Skeletal muscle tissue (tissue), 4 donors: ENCODE results near the gene PXK. TPM values are rescaled to one million over a fixed set of nuclear protein-coding genes. Genes with fewer than 3 reads are reported as not detected.
"Not testable (repeated sequence)": the region's sequence is repeated elsewhere in the genome, so short reads cannot be mapped to it uniquely, and the experiment has no call there.

ENCODE experiments used
- H3K27ac ChIP-seq: one replicate; pipeline ENCODE4 v1.7.0; 2013; ENCODE audit warnings: mild to moderate bottlenecking, low read depth, low read length, inconsistent platforms
- H3K27me3 ChIP-seq, 3 donors: one replicate each; pipeline ENCODE4 v1.7.0; 2013; ENCODE audit warnings: low read length in 3 of 3; ENCODE audit not compliant: control insufficient read depth in 3 of 3, insufficient read depth in 3 of 3
- H3K36me3 ChIP-seq, 3 donors: one replicate each; pipeline ENCODE4 v1.7.0; 2013; ENCODE audit warnings: low read length in 3 of 3; ENCODE audit not compliant: control insufficient read depth in 3 of 3, insufficient read depth in 3 of 3
- H3K4me1 ChIP-seq, 3 donors: one replicate each; pipeline ENCODE4 v1.7.0; 2013; ENCODE audit warnings: low read length in 3 of 3, mild to moderate bottlenecking in 3 of 3; ENCODE audit not compliant: control insufficient read depth in 3 of 3, insufficient read depth in 3 of 3
- H3K4me3 ChIP-seq, 3 donors: one replicate each; pipeline ENCODE4 v1.7.0; 2013; ENCODE audit warnings: low read length in 3 of 3
- H3K9ac ChIP-seq, 3 donors: one replicate each; pipeline ENCODE4 v1.7.0; 2013; ENCODE audit warnings: low read length in 3 of 3, mild to moderate bottlenecking in 3 of 3, moderate library complexity in 2 of 3, low read depth in 1 of 3
- H3K9me3 ChIP-seq, 3 donors: one replicate each; pipeline ENCODE4 v1.7.0; 2013; ENCODE audit warnings: low read length in 3 of 3; ENCODE audit not compliant: control insufficient read depth in 3 of 3
- total RNA-seq: library from RNA; depleted of rRNA; stranded (reverse); fragments of >200 nt; gene quantifications from one replicate; pipeline ENCODE4 v1.2.3, GENCODE V29; 2014
- donor health status: Osteomylitis.

The PXK gene
- total RNA-seq, 1 donor from 2014 or later, result 16.2 TPM

- peaks cover 13 to 25% (median 20%) of the 10 kb centered on the region in 3 donors for H3K4me1 ChIP-seq
- H3K27me3 ChIP-seq, result no peaks in the 10 kb centered on the region
- H3K36me3 ChIP-seq, result peaks cover 0 to 3% (median 0%) of the 10 kb centered on the region in 3 donors
- no peak overlapping the region for H3K9ac ChIP-seq
- H3K27ac ChIP-seq, result no peak overlapping the region
- H3K4me3 ChIP-seq, result no peak overlapping the region
- no peaks in the 10 kb centered on the region for H3K9me3 ChIP-seq
Measured at GRCh38 chr3:58331593-58332152, 1.0 kb upstream of the PXK start.

- H3K4me1 ChIP-seq, result peaks cover 13 to 25% (median 20%) of the 10 kb centered on the region in 3 donors
- no peaks in the 10 kb centered on the region for H3K9me3 ChIP-seq
- peaks cover 0 to 3% (median 0%) of the 10 kb centered on the region in 3 donors for H3K36me3 ChIP-seq
- H3K9ac ChIP-seq, result peak overlapping the region; percentile 76 to 83 (median 80)
- H3K4me3 ChIP-seq, result peak overlapping the region; percentile 87 to 93 (median 89)
- H3K27ac ChIP-seq, result no peak overlapping the region
- no peaks in the 10 kb centered on the region for H3K27me3 ChIP-seq
Measured at GRCh38 chr3:58333206-58334012, 717 bp downstream of the PXK start.

DNA sequence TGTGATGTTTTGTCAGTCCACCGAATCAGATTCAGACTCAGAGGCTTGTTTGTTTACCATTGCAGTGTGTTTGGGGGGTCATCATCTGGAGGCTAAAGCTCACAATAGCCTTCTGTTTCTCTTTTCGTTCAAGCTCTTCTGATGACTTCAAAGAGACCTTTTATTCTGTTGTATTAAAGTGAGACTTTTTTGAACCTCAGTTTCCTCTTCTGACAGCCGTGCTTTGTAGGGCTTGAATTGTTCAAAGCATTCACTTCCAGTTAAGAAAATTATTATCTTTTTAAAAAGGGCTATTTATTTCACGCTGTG is 1.3 kb downstream of the PXK start:
- Histone ChIP-seq H3K9ac (peak overlapping the region; percentile 76 to 83 (median 80)), H3K36me3 (peaks cover 0 to 3% (median 0%) of the 10 kb centered on the region in 3 donors), H3K9me3 (no peaks in the 10 kb centered on the region), H3K27me3 (no peaks in the 10 kb centered on the region), H3K4me1 (peaks cover 13 to 25% (median 20%) of the 10 kb centered on the region in 3 donors), H3K4me3 (peak overlapping the region; percentile 87 to 93 (median 89)), H3K27ac (no peak overlapping the region)

DNA sequence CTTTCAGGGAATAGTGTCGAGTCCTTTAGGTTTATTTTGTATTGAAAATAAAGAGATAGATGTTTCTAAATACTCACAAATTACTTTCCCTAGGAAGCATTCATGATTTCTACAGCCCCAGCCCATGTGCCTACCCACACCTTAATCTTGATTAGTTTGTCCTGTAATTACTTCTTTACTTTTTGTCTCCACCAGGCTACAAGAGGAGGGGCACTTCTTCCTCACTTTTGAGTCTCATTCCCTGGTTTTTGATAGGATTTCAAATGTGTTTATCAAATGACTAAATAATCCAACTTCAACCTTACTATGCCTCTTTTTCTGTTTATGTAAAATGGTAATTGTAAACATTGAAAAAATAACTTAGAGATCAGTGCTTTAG is 1.8 kb downstream of the PXK start:
- peak overlapping the region in 1 of 3 donors; percentile 1 for H3K9ac ChIP-seq
- H3K4me1 ChIP-seq, result peaks cover 13 to 25% (median 20%) of the 10 kb centered on the region in 3 donors
- no peaks in the 10 kb centered on the region for H3K9me3 ChIP-seq
- H3K27me3 ChIP-seq, result no peaks in the 10 kb centered on the region
- H3K27ac ChIP-seq, result peak overlapping the region; percentile 30
- peaks cover 0 to 3% (median 0%) of the 10 kb centered on the region in 3 donors for H3K36me3 ChIP-seq
- H3K4me3 ChIP-seq, result no peak overlapping the region

DNA sequence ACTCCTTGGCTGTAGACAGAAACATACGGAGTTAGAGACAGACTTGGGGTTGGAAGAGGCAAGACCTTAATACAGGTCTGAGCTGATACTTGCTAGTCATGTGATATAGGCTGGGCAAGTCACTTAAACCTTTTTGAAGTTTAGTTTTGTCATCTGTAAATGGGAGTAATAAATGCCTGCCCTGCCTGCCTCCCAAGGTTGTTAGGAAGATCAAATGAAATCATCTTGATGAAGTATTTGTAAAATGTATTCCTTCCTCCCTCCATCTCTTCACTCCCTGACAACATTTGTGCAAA is 2.9 kb downstream of the PXK start:
- H3K36me3 ChIP-seq, result peaks cover 0 to 3% (median 0%) of the 10 kb centered on the region in 3 donors
- H3K4me1 ChIP-seq, result peaks cover 13 to 25% (median 20%) of the 10 kb centered on the region in 3 donors
- H3K9me3 ChIP-seq, result no peaks in the 10 kb centered on the region
- peak overlapping the region in 2 of 3 donors; percentile 1 to 40 for H3K9ac ChIP-seq
- H3K27ac ChIP-seq, result peak overlapping the region; percentile 6
- H3K27me3 ChIP-seq, result no peaks in the 10 kb centered on the region
- no peak overlapping the region for H3K4me3 ChIP-seq

- Histone ChIP-seq H3K36me3 (peaks cover 0 to 3% (median 0%) of the 10 kb centered on the region in 3 donors), H3K4me1 (peaks cover 13 to 25% (median 20%) of the 10 kb centered on the region in 3 donors), H3K9me3 (no peaks in the 10 kb centered on the region), H3K4me3 (no peak overlapping the region), H3K27me3 (no peaks in the 10 kb centered on the region), H3K9ac (no peak overlapping the region), H3K27ac (no peak overlapping the region)
Measured at GRCh38 chr3:58336135-58336882, 3.6 kb downstream of the PXK start.

- Histone ChIP-seq H3K27ac (no peak overlapping the region), H3K36me3 (peaks cover 0 to 3% (median 0%) of the 10 kb centered on the region in 3 donors), H3K9ac (no peak overlapping the region), H3K9me3 (no peaks in the 10 kb centered on the region), H3K4me3 (no peak overlapping the region), H3K4me1 (peaks cover 9 to 21% (median 20%) of the 10 kb centered on the region in 3 donors), H3K27me3 (no peaks in the 10 kb centered on the region)
Measured at GRCh38 chr3:58337190-58337589, 4.5 kb downstream of the PXK start.

- not testable (repeated sequence) for H3K9ac ChIP-seq, H3K36me3 ChIP-seq, H3K9me3 ChIP-seq, H3K27ac ChIP-seq, H3K27me3 ChIP-seq, H3K4me3 ChIP-seq
- peaks cover 5 to 17% (median 9%) of the 10 kb centered on the region in 3 donors for H3K4me1 ChIP-seq
Measured at GRCh38 chr3:58339146-58339545, 6.5 kb downstream of the PXK start.

DNA sequence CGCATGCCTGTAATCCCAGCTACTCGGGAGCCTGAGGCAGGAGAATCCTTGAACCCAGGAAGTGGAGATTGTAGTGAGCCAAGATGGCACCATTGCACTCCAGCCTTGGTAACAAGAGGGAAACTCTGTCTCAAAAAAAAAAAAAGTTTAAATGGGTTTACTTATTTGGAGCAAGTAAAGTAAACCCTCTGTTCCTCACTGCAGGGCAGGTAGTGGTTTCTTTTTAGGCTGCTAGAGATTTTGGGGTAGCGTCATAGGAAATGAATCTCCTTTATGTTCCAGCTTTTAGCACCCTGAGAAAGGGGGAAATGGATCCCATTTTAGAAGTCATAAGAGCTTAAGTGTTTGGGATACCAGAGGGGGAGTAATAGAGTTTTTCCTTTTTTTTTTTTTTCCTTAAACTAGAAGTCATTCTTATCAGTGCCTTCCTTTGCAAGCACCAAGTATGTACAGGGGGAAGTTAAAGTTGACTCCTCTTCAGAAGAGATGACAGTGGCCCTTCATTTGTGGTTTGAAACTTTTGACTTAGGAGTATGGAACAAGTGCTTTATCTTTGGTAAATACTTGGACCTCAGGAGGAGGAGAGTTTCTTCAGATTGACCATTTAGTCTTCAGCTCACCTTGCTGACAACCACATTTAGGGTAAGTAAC is 8.0 kb downstream of the PXK start:
- peaks cover 0 to 7% (median 2%) of the 10 kb centered on the region in 3 donors for H3K36me3 ChIP-seq
- no peaks in the 10 kb centered on the region for H3K27me3 ChIP-seq
- no peak overlapping the region for H3K4me3 ChIP-seq
- peaks cover 0 to 4% (median 3%) of the 10 kb centered on the region in 3 donors for H3K4me1 ChIP-seq
- no peak overlapping the region for H3K9ac ChIP-seq
- H3K9me3 ChIP-seq, result no peaks in the 10 kb centered on the region
- no peak overlapping the region for H3K27ac ChIP-seq
